Kidney (tissue), 14 donors: ENCODE results near the gene FUT1. TPM values are rescaled to one million over a fixed set of nuclear protein-coding genes. Genes with fewer than 3 reads are reported as not detected.

Source experiments
- DNase-seq, 5 donors: peaks; one replicate each; pipeline ENCODE4 v3.0.0-alpha.2; 2013 to 2020
- FAIRE-seq: peaks from 2 replicates; lab custom pipeline; 2012; peaks lifted over from hg19 to GRCh38; lab: Jason Lieb, UNC
- H3K27ac ChIP-seq, 2 donors: one replicate each; pipeline ENCODE4 v1.7.0; 2013; ENCODE audit warnings: low read depth in 2 of 2, low read length in 2 of 2, inconsistent platforms in 1 of 2
- H3K27me3 ChIP-seq: one replicate; pipeline ENCODE4 v1.7.1; 2013; ENCODE audit warnings: low read length, inconsistent platforms; ENCODE audit not compliant: control insufficient read depth, insufficient read depth
- H3K36me3 ChIP-seq, 3 donors: one replicate each; pipeline versions ENCODE4 v1.7.0 to v1.7.1; 2013; ENCODE audit warnings: low read length in 3 of 3, control low read depth in 1 of 3, inconsistent platforms in 1 of 3; ENCODE audit not compliant: insufficient read depth in 3 of 3, control insufficient read depth in 2 of 3
- H3K4me1 ChIP-seq, 3 donors: one replicate each; pipeline versions ENCODE4 v1.7.0 to v1.7.1; 2013; ENCODE audit warnings: low read length in 3 of 3, inconsistent platforms in 1 of 3, low read depth in 1 of 3; ENCODE audit not compliant: control insufficient read depth in 2 of 3, insufficient read depth in 2 of 3
- H3K4me3 ChIP-seq, 3 donors: one replicate each; pipeline versions ENCODE4 v1.7.0 to v1.8.1; 2013; ENCODE audit warnings: low read length in 3 of 3, control low read depth in 1 of 3, inconsistent platforms in 1 of 3
- H3K9ac ChIP-seq, 3 donors: one replicate each; pipeline versions ENCODE4 v1.7.0 to v1.7.1; 2013; ENCODE audit warnings: low read length in 3 of 3, control low read depth in 1 of 3, inconsistent platforms in 1 of 3
- H3K9me3 ChIP-seq, 3 donors: one replicate each; pipeline versions ENCODE4 v1.7.0 to v1.7.1; 2013; ENCODE audit warnings: low read length in 3 of 3, control low read depth in 1 of 3, inconsistent platforms in 1 of 3; ENCODE audit not compliant: control insufficient read depth in 2 of 3, insufficient read depth in 1 of 3
- intact Hi-C: fragments of 100-400 bp; cut with DNase I; formaldehyde crosslinking; loops from one replicate; pipeline ENCODE4 v1.11.1; 2022
- polyA plus RNA-seq: library from polyadenylated mRNA; stranded (reverse); fragments of 350-450 nt; fragmentation: Illumina TruSeq; extraction: RNeasy Lipid Tissue Mini Kit (QIAGEN cat#74804); gene quantifications from one replicate; pipeline ENCODE4 v1.2.3, GENCODE V29; 2014; ENCODE audit warnings: low read depth, low replicate concordance; ENCODE audit not compliant: insufficient read depth
- total RNA-seq: library from RNA; stranded (reverse); fragmentation: NEBNext Ultra II Directional; extraction: Animal tissue kit (Norgen Biotek cat#: 25700); gene quantifications from one replicate; pipeline ENCODE4 v1.2.1, GENCODE V29; 2021
- TF ChIP-seq, protein P1 (sequence below): IDR thresholded peaks from 3 replicates; pipeline ENCODE4 v1.5.1; 2012; ENCODE audit warnings: mild to moderate bottlenecking, moderate library complexity, borderline replicate concordance; ENCODE audit not compliant: insufficient read depth; ENCODE audit errors: extremely low read depth
- donor health status: control.
- donor health status: control.
- donor health status: control.
- donor health status: control.
- donor health status: control.
- donor health status: DM: yes; HTN: yes; CAD: no.
- donor health status: Normal renal cell carcinoma (clear cell type).

Gene FUT1
- total and polyA plus RNA-seq, 2 donors from 2014 or later, result 2.3 to 4.3 TPM

GRCh38 chr19:48708471-48708870 lies 44.0 kb downstream of the FUT1 start:
- FAIRE-seq, result no peak
- DNase-seq, result no peak

DNA sequence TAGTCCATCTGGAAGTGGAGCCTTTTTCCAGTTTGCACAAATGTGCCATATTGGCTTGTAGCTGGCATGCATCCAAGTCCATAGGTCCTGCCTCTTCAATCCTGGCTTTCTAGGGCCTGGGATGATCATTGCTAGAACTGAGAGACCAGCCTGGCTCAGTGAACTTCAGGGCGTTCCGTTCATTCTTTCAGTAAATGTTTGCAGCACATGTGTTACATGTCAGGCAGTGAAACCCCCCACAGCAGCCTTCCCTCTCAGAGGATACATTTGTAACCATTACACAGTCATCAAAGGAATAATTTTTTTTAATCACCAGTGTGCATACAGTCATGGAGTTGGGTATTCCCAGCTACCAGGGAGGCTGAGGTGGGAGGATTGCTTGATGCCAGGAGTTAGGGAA lies 47.0 kb downstream of the FUT1 start:
- Histone ChIP-seq H3K4me1 (no peaks in the 10 kb centered on the region), H3K36me3 (peaks cover 2 to 4% (median 3%) of the 10 kb centered on the region in 3 donors), H3K9ac (no peak overlapping the region), H3K4me3 (no peak overlapping the region), H3K27me3 (no peaks in the 10 kb centered on the region), H3K9me3 (no peaks in the 10 kb centered on the region), H3K27ac (no peak overlapping the region)
- TF ChIP-seq, protein P1, sequence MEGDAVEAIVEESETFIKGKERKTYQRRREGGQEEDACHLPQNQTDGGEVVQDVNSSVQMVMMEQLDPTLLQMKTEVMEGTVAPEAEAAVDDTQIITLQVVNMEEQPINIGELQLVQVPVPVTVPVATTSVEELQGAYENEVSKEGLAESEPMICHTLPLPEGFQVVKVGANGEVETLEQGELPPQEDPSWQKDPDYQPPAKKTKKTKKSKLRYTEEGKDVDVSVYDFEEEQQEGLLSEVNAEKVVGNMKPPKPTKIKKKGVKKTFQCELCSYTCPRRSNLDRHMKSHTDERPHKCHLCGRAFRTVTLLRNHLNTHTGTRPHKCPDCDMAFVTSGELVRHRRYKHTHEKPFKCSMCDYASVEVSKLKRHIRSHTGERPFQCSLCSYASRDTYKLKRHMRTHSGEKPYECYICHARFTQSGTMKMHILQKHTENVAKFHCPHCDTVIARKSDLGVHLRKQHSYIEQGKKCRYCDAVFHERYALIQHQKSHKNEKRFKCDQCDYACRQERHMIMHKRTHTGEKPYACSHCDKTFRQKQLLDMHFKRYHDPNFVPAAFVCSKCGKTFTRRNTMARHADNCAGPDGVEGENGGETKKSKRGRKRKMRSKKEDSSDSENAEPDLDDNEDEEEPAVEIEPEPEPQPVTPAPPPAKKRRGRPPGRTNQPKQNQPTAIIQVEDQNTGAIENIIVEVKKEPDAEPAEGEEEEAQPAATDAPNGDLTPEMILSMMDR, result no peak
- intact Hi-C loops, result no loop called here
- FAIRE-seq, result no peak
- DNase-seq, result peak in 1 of 5 donors; percentile 61

More at GRCh38 chr19:48708471-48708870, 44.0 kb downstream of the FUT1 start:
- Histone ChIP-seq H3K36me3 (no peaks in the 10 kb centered on the region), H3K9ac (no peak overlapping the region), H3K27me3 (no peaks in the 10 kb centered on the region), H3K9me3 (no peaks in the 10 kb centered on the region), H3K4me1 (peaks cover 0 to 6% (median 5%) of the 10 kb centered on the region in 3 donors), H3K4me3 (no peak overlapping the region), H3K27ac (no peak overlapping the region)
- TF ChIP-seq, protein P1, result no peak
- intact Hi-C loops, result no loop called here

- Histone ChIP-seq H3K9me3 (no peaks in the 10 kb centered on the region), H3K9ac (no peak overlapping the region), H3K27me3 (no peaks in the 10 kb centered on the region), H3K4me1 (no peaks in the 10 kb centered on the region), H3K36me3 (peaks cover 2 to 4% (median 3%) of the 10 kb centered on the region in 3 donors), H3K4me3 (no peak overlapping the region), H3K27ac (no peak overlapping the region)
- intact Hi-C loops, result no loop called here
- TF ChIP-seq, protein P1, result no peak
- DNase-seq (no peak), FAIRE-seq (no peak)
Observed at GRCh38 chr19:48703316-48703715, 49.1 kb downstream of the FUT1 start.

DNA sequence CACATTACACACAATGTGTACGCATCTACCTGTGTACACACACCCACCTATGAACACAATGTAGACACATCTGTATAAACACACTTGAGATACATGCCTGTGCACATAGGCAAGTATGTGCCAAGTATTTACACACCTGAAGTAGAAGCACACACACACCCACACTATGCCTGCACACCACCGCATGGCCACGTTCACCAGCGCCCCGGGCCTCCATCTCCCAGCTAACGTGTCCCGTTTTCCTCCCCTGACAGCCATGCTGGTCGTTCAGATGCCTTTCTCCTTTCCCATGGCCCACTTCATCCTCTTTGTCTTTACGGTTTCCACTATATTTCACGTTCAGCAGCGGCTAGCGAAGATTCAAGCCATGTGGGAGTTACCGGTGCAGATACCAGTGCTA lies 49.7 kb downstream of the FUT1 start:
- intact Hi-C loops, result no loop called here
- Histone ChIP-seq H3K9ac (no peak overlapping the region), H3K4me1 (no peaks in the 10 kb centered on the region), H3K9me3 (no peaks in the 10 kb centered on the region), H3K4me3 (no peak overlapping the region), H3K36me3 (peaks cover 2 to 4% (median 3%) of the 10 kb centered on the region in 3 donors), H3K27ac (no peak overlapping the region), H3K27me3 (no peaks in the 10 kb centered on the region)
- no peak for DNase-seq
- TF ChIP-seq, protein P1, result no peak
- FAIRE-seq, result no peak
